Measurements from ENCODE around the gene SLC22A25. TPM values are rescaled to one million over a fixed set of nuclear protein-coding genes. Genes with fewer than 3 reads are reported as not detected.
"Not testable (repeated sequence)": the region's sequence is repeated elsewhere in the genome, so short reads cannot be mapped to it uniquely, and the experiment has no call there.

SLC22A25 gene
- total RNA-seq, 1 donor from 2014 or later = not detected

- Mint-ChIP-seq H3K9me3 (no peaks in the 10 kb centered on the region), H3K27ac (no peak overlapping the region), H3K36me3 (ENCODE audit: low read depth) (no peaks in the 10 kb centered on the region), H3K4me3 (no peak overlapping the region), H3K27me3 (peaks cover 6% of the 10 kb centered on the region), H3K4me1 (peaks cover 6% of the 10 kb centered on the region)
- no peak for DNase-seq
- intact Hi-C loops (cut with micrococcal nuclease) = no loop called here
Observed at GRCh38 chr11:63244862-63245261, 1.5 kb upstream of the SLC22A25 start.

DNA sequence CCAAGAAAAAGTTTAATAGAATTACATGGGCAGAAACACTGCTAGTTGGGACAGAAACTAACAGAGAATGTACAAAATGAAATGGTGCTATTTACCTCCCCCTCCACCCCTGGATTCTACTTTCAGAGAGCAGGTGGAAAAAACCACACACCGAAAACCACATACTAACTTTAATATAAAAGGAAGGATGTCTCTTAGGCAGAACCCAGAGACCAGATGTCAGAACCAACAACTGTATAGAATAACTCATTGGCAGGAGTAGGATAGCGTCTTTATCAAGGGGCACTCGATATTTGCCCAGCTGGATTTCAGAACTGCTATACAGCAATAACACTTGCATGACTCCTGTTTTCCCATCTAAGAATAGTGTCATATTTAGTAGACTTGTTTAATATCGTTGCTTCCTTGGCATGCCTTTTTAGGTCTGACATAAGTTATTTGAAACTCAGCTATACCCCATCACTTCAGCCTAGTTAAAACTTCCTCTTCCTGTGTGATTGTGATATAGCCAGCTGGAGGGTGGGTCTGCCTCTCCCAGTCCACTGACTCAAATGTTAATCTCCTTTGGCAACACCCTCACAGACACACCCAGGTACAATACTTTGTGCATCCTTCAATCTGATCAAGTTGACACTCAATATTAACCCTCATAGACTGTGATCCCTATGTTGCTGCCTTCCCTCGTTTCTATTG lies 1.2 kb downstream of the SLC22A25 start:
- Mint-ChIP-seq H3K4me3 (no peak overlapping the region), H3K4me1 (peaks cover 6% of the 10 kb centered on the region), H3K27me3 (peaks cover 2% of the 10 kb centered on the region), H3K36me3 (ENCODE audit: low read depth) (no peaks in the 10 kb centered on the region), H3K9me3 (no peaks in the 10 kb centered on the region), H3K27ac (no peak overlapping the region)
- DNase-seq = no peak
- intact Hi-C loops (cut with micrococcal nuclease) = no loop called here

- DNase-seq = no peak
- Mint-ChIP-seq H3K9me3 (peaks cover 4% of the 10 kb centered on the region), H3K27me3 (no peaks in the 10 kb centered on the region), H3K27ac (no peak overlapping the region), H3K36me3 (ENCODE audit: low read depth) (no peaks in the 10 kb centered on the region), H3K4me1 (peaks cover 6% of the 10 kb centered on the region), H3K4me3 (no peak overlapping the region)
- intact Hi-C loops (cut with micrococcal nuclease) = no loop called here
Observed at GRCh38 chr11:63240791-63241379, 2.5 kb downstream of the SLC22A25 start.

DNA sequence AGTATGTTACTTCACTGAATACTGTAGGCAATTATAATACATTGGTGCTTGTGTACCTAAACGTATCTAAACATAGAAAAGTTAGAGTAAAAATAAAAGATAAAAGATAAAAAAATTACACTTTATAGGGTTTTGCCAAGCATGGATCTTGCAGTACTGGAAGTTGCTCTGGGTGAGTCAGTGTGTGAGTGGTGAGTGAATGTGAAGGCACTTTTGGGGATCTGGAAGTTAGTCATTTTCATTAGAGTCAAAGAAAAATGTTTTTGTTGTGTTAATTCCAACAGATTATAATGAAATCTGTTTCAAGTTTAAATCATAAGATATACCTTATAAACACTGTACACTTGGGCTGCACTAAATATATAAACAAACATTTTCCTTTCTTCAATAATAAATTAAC lies 3.3 kb downstream of the SLC22A25 start:
- H3K27me3 Mint-ChIP-seq = no peaks in the 10 kb centered on the region
- no peak overlapping the region for H3K27ac Mint-ChIP-seq
- H3K9me3 Mint-ChIP-seq = peaks cover 8% of the 10 kb centered on the region
- no peaks in the 10 kb centered on the region for H3K36me3 Mint-ChIP-seq (ENCODE audit: low read depth)
- intact Hi-C loops (cut with micrococcal nuclease) = no loop called here
- no peak for DNase-seq
- no peak overlapping the region for H3K4me3 Mint-ChIP-seq
- peaks cover 6% of the 10 kb centered on the region for H3K4me1 Mint-ChIP-seq

DNA sequence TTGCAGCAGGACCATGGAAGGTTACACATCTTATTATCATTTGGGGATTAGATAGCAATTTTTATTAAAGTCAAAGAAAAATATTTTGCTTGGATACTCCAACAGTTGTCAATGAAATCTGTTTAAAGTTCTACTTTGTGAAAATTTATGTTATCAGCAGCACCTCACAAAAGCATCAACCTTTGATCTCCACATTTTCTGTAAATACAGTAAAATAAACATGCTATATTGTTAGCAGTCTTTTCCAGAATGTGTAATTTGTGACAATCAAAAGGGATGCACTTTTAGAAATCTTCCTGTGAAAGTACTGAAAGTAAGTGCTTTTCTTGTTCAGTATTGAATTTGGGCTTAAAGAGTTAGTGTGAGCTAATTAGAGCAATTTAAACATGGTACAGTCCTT lies 4.1 kb downstream of the SLC22A25 start:
- Mint-ChIP-seq H3K4me1 (peaks cover 6% of the 10 kb centered on the region), H3K4me3 (no peak overlapping the region), H3K9me3 (peaks cover 11% of the 10 kb centered on the region), H3K27ac (no peak overlapping the region), H3K36me3 (ENCODE audit: low read depth) (no peaks in the 10 kb centered on the region), H3K27me3 (no peaks in the 10 kb centered on the region)
- intact Hi-C loops (cut with micrococcal nuclease) = no loop called here
- DNase-seq = no peak

GRCh38 chr11:63237413-63237812 lies 6.0 kb downstream of the SLC22A25 start:
- no peak for DNase-seq
- no peak overlapping the region for H3K4me3 Mint-ChIP-seq
- peaks cover 4% of the 10 kb centered on the region for H3K4me1 Mint-ChIP-seq
- no peaks in the 10 kb centered on the region for H3K27me3 Mint-ChIP-seq
- no peaks in the 10 kb centered on the region for H3K36me3 Mint-ChIP-seq (ENCODE audit: low read depth)
- intact Hi-C loops (cut with micrococcal nuclease) = no loop called here
- H3K27ac Mint-ChIP-seq = no peak overlapping the region
- H3K9me3 Mint-ChIP-seq = peaks cover 11% of the 10 kb centered on the region

DNA sequence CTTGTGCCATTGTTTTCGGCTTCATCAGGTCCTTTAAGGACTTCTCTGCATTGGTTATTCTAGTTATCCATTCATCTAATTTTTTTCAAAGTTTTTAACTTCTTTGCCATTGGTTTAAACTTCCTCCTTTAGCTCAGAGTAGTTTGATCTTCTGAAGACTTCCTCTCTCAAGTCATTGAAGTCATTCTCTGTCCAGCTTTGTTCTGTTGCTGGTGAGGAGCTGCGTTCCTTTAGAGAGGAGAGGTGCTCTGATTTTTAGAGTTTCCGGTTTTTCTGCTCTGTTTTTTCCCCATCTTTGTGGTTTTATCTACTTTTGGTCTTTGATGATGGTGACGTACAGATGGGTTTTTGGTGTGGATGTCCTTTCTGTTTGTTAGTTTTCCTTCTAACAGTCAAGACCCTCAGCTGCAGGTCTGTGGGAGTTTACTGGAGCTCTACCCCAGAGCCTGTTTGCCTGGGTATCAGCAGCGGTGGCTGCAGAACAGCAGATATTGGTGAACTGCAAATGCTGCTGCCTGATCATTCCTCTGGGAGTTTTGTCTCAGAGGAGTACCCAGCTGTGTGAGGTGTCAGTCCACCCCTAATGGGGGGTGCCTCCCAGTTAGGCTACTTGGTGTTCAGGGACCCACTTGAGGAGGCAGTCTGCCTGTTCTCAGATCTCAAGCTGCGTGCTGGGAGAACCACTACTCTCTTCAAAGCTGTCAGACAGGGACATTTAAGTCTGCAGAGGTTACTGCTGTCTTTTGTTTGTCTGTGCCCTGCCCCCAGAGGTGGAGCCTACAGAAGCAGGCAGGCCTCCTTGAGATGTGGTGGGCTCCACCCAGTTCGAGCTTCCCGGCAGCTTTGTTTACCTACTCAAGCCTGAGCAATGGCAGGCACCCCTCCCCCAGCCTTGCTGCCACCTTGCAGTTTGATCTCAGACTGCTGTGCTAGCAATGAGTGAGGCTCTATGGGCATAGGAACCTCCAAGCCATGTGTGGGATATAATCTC lies 7.6 kb downstream of the SLC22A25 start:
- H3K36me3 Mint-ChIP-seq (ENCODE audit: low read depth); H3K27ac Mint-ChIP-seq; intact Hi-C loops (cut with micrococcal nuclease); H3K4me3 Mint-ChIP-seq; H3K27me3 Mint-ChIP-seq; H3K4me1 Mint-ChIP-seq: not testable (repeated sequence)
- DNase-seq = peak; percentile 58
- H3K9me3 Mint-ChIP-seq = peaks cover 15% of the 10 kb centered on the region

GRCh38 chr11:63229815-63230214 lies 13.6 kb downstream of the SLC22A25 start:
- H3K4me1 Mint-ChIP-seq = no peaks in the 10 kb centered on the region
- H3K4me3 Mint-ChIP-seq = no peak overlapping the region
- intact Hi-C loops (cut with micrococcal nuclease) = no loop called here
- peaks cover 8% of the 10 kb centered on the region for H3K27me3 Mint-ChIP-seq
- H3K27ac Mint-ChIP-seq = no peak overlapping the region
- DNase-seq = no peak
- no peaks in the 10 kb centered on the region for H3K36me3 Mint-ChIP-seq (ENCODE audit: low read depth)
- peaks cover 4% of the 10 kb centered on the region for H3K9me3 Mint-ChIP-seq

GRCh38 chr11:63227521-63228107 lies 15.8 kb downstream of the SLC22A25 start:
- Mint-ChIP-seq H3K27me3 (peaks cover 20% of the 10 kb centered on the region), H3K36me3 (ENCODE audit: low read depth) (no peaks in the 10 kb centered on the region), H3K4me1 (no peaks in the 10 kb centered on the region), H3K9me3 (peaks cover 4% of the 10 kb centered on the region), H3K27ac (no peak overlapping the region), H3K4me3 (no peak overlapping the region)
- intact Hi-C loops (cut with micrococcal nuclease) = no loop called here
- no peak for DNase-seq

DNA sequence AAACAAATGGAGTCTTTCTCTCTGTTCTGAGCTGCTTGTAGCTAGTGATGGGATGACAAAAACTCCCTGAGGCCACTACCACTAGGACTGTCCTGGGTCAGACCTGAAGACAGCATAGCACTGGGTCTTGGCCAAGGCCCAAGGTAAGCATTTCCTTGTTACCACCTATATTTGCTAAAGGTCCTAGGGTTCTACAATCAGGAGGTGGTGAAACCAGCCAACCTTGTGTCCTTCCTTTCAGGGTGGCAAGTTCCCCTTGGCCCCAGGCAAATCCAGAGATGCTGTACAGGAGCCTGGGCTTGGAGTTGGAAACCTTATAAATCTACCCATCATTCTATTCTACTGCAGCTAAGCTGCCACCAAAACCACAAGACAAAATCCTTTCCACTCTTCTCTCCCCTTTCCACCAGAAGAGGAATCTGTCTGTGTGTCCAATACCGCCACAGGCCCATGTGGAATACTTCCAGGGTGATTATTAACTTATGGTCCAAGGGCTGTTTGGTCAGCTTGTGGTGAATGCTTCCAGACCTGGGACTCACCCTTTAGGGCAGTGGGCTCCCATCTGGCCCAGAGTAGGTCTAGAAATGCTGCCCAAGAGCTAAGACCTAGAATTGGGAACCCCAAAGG lies 16.8 kb downstream of the SLC22A25 start:
- no peak overlapping the region for H3K27ac Mint-ChIP-seq
- peaks cover 20% of the 10 kb centered on the region for H3K27me3 Mint-ChIP-seq
- H3K4me3 Mint-ChIP-seq = no peak overlapping the region
- intact Hi-C loops (cut with micrococcal nuclease) = no loop called here
- peaks cover 4% of the 10 kb centered on the region for H3K9me3 Mint-ChIP-seq
- no peaks in the 10 kb centered on the region for H3K36me3 Mint-ChIP-seq (ENCODE audit: low read depth)
- no peaks in the 10 kb centered on the region for H3K4me1 Mint-ChIP-seq
- DNase-seq = no peak

DNA sequence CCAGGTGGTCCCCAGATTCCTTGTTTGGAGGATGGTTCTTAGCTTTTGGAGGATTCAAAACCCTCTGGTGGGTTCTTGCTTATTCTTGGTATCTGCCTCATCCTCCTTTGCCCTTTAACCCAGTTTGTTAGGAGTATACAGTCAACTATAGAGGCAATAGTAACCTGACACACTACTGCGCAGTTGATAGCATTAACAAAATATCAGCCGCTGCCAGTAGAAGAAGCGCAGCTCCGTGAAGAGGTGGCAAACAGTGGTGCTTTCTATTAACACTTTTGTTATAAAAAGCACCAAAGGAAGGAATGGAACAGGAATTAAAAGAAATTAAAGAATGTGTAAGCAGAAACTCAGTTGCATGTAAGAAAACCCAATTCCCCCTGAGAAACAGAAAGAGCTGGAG lies 29.3 kb downstream of the SLC22A25 start:
- intact Hi-C loops (cut with micrococcal nuclease) = loop anchor here (5.0 kb wide), 1 partner anchor 307 kb away; no protein-coding TSS in a partner anchor
- no peaks in the 10 kb centered on the region for H3K4me1 Mint-ChIP-seq
- no peaks in the 10 kb centered on the region for H3K36me3 Mint-ChIP-seq (ENCODE audit: low read depth)
- no peak overlapping the region for H3K4me3 Mint-ChIP-seq
- H3K27ac Mint-ChIP-seq = no peak overlapping the region
- H3K27me3 Mint-ChIP-seq = peaks cover 15% of the 10 kb centered on the region
- DNase-seq = no peak
- H3K9me3 Mint-ChIP-seq = no peaks in the 10 kb centered on the region

- intact Hi-C loops (cut with micrococcal nuclease) = loop anchor here (1.0 to 5.0 kb wide), 2 partner anchors 177 to 305 kb away; no protein-coding TSS in a partner anchor
- H3K27me3 Mint-ChIP-seq = peaks cover 9% of the 10 kb centered on the region
Observed at GRCh38 chr11:63212742-63213141, 30.7 kb downstream of the SLC22A25 start.

GRCh38 chr11:63210111-63210510 lies 33.3 kb downstream of the SLC22A25 start:
- Mint-ChIP-seq H3K4me1 (no peaks in the 10 kb centered on the region), H3K27ac (no peak overlapping the region), H3K4me3 (no peak overlapping the region), H3K9me3 (no peaks in the 10 kb centered on the region), H3K36me3 (ENCODE audit: low read depth) (no peaks in the 10 kb centered on the region), H3K27me3 (peaks cover 16% of the 10 kb centered on the region)
- no peak for DNase-seq
- intact Hi-C loops (cut with micrococcal nuclease) = loop anchor here (5.0 kb wide), 1 partner anchor 303 kb away; no protein-coding TSS in a partner anchor

More at GRCh38 chr11:63212742-63213141, 30.7 kb downstream of the SLC22A25 start:
- H3K27ac Mint-ChIP-seq = no peak overlapping the region
- DNase-seq = peak; percentile 68
- H3K4me3 Mint-ChIP-seq = no peak overlapping the region
- H3K4me1 Mint-ChIP-seq = no peaks in the 10 kb centered on the region
- no peaks in the 10 kb centered on the region for H3K36me3 Mint-ChIP-seq (ENCODE audit: low read depth)
- H3K9me3 Mint-ChIP-seq = no peaks in the 10 kb centered on the region
